MG63 (cell line): ENCODE data around the gene CDRT15L2. TPM values are rescaled to one million over a fixed set of nuclear protein-coding genes. Genes with fewer than 3 reads are reported as not detected.

Experiments
- total RNA-seq: library from RNA; depleted of rRNA; stranded (reverse); fragments of >200 nt; shearing (Covaris generic); gene quantifications from 2 replicates; pipeline ENCODE4 v1.2.3, GENCODE V29; 2014; ENCODE audit warnings: low replicate concordance; rRNA removed

The CDRT15L2 gene
- total RNA-seq, 1 experiment from 2014 or later: not detected

Other genes with a start within 250 kb of the CDRT15L2 start
- gene LGALS9B, start 112.2 kb upstream of the CDRT15L2 start, total RNA-seq: not detected in 2 replicates